HG02623 (cell line): ENCODE data around the gene PEA15.

Experiments used
- ATAC-seq: cut with Tn5 transposase; IDR thresholded peaks from one replicate; pipeline ENCODE4 v1.9.1; 2021; ENCODE audit warnings: moderate library complexity; ENCODE audit not compliant: unreplicated experiment

PEA15 gene

GRCh38 chr1:160205242-160206035 is at the start of gene PEA15:
TSS of gene PEA15 (plus strand) at chr1:160205384. CDS start at chr1:160211545, 6,161 bp downstream.
- ATAC-seq = no peak

- no peak for ATAC-seq
These were observed 48.8 kb upstream of the PEA15 start for GRCh38 chr1:160156361-160156760.

DNA sequence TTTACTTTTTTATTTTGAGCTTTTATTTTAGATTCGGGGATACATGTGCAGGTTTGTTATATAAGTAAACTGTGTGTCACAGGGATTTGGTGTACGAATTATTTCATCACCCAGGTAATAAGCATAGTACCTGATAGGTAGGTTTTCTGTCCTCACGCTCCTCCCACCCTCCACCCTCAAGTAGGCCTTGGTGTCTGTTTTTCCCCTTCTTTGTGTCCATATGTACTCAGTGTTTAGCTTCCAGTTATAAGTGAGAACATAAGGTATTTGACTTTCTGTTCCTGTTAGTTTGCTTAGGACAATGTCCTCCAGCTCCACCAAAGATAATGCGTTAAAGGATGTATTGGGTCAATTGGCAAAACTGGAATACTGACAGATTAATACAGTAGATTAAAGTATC is 48.0 kb upstream of the PEA15 start:
- no peak for ATAC-seq

GRCh38 chr1:160158031-160158430 is 47.2 kb upstream of the PEA15 start:
- ATAC-seq = no peak

GRCh38 chr1:160158534-160158933 is 46.6 kb upstream of the PEA15 start:
- no peak for ATAC-seq

DNA sequence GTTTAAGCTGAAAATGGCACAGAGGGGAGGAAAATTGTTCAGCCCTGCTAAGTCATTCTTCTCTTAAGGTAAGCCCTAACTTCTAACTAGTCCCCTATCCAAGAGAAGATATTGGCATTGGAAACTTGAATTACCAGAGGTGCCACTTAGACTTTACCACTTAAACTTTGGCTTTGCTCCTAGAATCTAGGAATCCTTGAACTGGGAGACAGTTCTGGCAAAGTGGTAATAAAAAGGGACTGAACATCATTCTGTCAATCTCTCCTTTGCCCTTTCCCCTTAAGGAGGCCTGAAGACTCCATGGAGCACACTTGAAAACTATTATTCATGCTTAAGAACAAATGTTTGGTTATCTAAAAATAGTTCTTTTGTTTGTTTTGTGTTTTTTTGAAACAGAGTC is 45.3 kb upstream of the PEA15 start:
- no peak for ATAC-seq

GRCh38 chr1:160161965-160162705 is 43.0 kb upstream of the PEA15 start:
- ATAC-seq = no peak

DNA sequence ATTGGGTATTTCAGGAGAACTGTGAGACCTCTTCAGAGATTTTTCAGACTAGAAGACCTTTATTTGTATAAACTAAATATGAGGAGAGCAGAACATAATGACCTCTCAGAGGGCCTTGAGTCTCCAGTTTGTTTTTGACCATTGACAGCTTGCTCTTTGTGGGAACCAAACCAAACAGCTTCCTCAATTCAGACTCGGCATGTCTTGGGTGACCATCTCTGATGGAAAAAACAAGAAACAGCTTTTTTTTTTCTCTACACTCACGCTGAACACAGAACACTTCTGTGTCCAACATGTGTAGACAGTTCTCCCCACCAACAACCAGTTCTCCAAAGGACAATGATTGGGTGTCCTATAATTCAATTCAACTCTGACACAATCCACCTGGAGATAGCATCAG is 42.3 kb upstream of the PEA15 start:
- no peak for ATAC-seq

- no peak for ATAC-seq
These were observed 41.6 kb upstream of the PEA15 start for GRCh38 chr1:160163615-160164014.

DNA sequence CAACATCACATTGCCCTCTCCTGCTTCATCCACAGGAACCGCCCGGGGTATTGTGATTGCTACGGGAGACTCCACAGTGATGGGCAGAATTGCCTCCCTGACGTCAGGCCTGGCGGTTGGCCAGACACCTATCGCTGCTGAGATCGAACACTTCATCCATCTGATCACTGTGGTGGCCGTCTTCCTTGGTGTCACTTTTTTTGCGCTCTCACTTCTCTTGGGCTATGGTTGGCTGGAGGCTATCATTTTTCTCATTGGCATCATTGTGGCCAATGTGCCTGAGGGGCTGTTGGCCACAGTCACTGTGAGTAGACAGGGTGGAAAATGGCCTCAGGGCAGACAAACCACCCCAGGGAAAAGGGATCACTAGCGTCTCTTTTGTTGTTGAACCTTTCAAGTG is 41.1 kb upstream of the PEA15 start:
- ATAC-seq = no peak

GRCh38 chr1:160166166-160166868 is 38.9 kb upstream of the PEA15 start:
- ATAC-seq = no peak

GRCh38 chr1:160167056-160167455 is 38.1 kb upstream of the PEA15 start:
- no peak for ATAC-seq

DNA sequence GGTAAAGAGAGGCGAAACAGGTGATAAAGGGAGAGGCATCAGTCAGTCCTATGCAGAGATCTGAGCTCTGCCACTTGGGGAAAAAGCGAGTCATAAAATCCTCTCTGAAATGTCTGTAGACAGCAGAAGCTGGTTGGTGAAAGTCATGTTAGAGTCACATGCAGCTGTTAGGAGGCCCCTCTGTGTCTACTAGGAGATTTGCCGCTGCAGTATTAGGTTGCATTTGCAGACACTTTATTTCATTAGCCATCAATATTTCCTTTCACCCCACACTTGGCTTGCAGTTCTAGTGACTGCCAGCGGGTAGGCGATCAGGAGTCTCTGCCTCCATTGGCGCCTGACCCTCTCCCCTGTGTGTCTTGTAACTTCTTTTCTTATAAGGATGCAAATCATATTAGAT is 37.6 kb upstream of the PEA15 start:
- no peak for ATAC-seq

DNA sequence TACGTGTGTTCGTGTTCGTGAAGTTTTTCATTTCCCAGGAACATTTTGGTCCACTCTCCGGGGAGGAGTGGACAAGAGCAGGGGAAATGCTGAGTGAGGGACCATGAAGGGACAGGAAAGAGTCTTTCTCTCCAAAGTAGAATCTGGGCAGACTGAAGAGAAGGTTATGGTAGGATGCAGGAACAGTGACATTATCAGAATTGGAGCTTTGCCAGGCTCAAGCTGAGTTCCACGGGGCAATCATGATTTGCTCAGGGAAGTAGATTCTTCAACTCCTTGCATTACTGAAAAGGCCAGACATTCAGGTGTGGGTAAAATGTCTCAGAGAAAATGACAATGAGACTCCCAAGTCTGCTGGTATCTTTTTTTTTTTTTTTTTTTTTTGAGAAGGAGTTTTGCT is 37.2 kb upstream of the PEA15 start:
- ATAC-seq = no peak

DNA sequence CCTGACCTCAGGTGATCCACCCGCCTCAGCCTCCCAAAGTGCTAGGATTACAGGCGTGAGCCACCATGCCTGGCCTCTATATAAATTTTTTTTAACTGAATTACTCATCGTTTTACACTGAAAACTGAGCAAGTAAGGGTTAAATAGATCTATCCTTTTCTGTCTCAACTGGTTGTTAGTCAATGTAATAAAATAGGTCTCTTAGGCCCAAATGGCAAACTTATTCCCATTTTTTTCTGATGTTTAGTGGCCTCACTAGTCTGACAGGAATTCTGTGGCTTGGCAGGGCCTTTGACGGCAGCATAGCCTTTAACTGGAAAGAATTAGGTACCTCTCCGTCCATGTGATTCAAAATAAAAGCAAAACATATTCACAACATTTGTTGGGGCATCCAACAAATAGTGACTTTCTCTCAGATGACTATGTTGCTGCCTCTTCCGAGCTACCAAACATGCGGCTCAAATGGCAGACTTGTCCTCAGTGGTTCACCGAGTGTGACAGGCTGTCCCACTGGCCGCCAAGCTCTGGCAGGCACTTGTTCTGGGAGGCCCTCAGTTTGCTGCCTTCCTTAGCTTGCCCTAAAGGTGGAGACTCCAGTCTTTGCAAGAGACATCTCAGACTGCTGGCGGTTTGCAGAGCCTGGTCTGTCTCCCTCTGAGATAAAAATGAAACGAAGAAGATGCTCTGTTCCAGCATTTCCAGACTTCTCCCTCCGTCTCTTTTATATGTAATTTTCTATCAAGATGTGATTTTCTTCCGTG is 36.4 kb upstream of the PEA15 start:
- no peak for ATAC-seq

GRCh38 chr1:160169553-160170399 is 35.4 kb upstream of the PEA15 start:
- no peak for ATAC-seq

DNA sequence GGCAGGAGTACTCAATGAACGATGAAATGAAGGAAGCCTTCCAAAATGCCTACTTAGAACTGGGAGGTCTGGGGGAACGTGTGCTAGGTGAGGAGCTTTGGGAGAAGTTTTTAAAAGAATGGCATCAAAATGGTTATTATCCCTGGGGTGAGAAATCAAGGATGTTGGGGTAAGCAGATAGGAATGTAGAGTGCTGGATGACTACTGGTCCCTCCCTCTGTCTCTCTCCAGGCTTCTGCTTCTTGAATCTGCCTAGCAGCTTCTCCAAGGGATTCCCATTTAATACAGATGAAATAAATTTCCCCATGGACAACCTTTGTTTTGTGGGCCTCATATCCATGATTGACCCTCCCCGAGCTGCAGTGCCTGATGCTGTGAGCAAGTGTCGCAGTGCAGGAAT is 33.8 kb upstream of the PEA15 start:
- ATAC-seq = no peak

DNA sequence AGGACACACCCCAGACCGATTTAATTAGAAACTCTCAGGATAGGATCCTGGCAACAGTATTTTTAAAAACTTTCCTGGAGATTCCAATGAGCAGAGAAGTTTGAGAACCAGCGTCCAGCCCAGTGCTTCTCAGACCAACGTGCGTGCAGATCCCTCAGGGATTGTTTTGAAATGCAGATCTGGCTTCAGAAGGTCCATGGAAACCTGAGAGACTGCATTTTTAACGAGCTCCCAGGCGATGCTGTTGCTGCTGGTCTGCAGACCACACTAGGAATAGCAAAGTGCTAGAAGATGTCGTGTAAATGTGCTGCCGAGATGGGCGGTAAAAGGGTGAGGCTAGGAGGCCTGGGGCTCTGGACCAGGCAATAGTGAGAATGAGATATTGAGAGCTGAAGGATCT is 33.2 kb upstream of the PEA15 start:
- ATAC-seq = no peak

GRCh38 chr1:160177231-160177630 is 28.0 kb upstream of the PEA15 start:
- ATAC-seq = no peak

- ATAC-seq = no peak
These were observed 27.5 kb upstream of the PEA15 start for GRCh38 chr1:160177667-160178066.
